Neutrophil (primary cell): Measurements from ENCODE around the gene AGAP1.

ENCODE experiments used
- H3K27ac ChIP-seq: fragments of 200-600 bp; sonication (generic); 2 replicates; pipeline ENCODE4 v1.5.1; 2016; ENCODE audit warnings: mild to moderate bottlenecking, moderate library complexity
- H3K27me3 ChIP-seq: fragments of 200-600 bp; sonication (generic); 2 replicates; pipeline ENCODE4 v1.6.0; 2016; ENCODE audit warnings: mild to moderate bottlenecking
- H3K36me3 ChIP-seq: fragments of 200-600 bp; sonication (generic); 2 replicates; pipeline ENCODE4 v1.5.1; 2017
- H3K4me1 ChIP-seq, 2 experiments: fragments of 200-600 bp in 1 of 2; sonication (generic) in 1 of 2; 1 replicate in 1 of 2; 2 replicates in 1 of 2; pipeline versions ENCODE4 v1.5.1 to v1.6.1; 2013 to 2016; ENCODE audit warnings: low read depth in 1 of 2, low read length in 1 of 2, mild to moderate bottlenecking in 1 of 2, moderate library complexity in 1 of 2; ENCODE audit not compliant: control insufficient read depth in 1 of 2, insufficient read depth in 1 of 2
- H3K4me3 ChIP-seq, 2 experiments: fragments of 200-600 bp in 1 of 2; sonication (generic) in 1 of 2; 1 replicate in 1 of 2; 2 replicates in 1 of 2; pipeline ENCODE4 v1.5.1; 2013 to 2016; ENCODE audit warnings: low read depth in 1 of 2, low read length in 1 of 2, mild to moderate bottlenecking in 1 of 2, moderate library complexity in 1 of 2
- H3K9me3 ChIP-seq: fragments of 200-600 bp; sonication (generic); 2 replicates; pipeline ENCODE4 v1.5.1; 2016
- CTCF ChIP-seq: fragments of 200-600 bp; sonication (generic); IDR thresholded peaks from 2 replicates; pipeline ENCODE4 v1.5.1; 2016; ENCODE audit warnings: antibody characterized with exemption

The AGAP1 gene

GRCh38 chr2:236065314-236066160 lies 571.7 kb downstream of the AGAP1 start:
- Histone ChIP-seq H3K4me3 (no peak overlapping the region), H3K27me3 (no peaks in the 10 kb centered on the region), H3K4me1 (no peaks in the 10 kb centered on the region), H3K27ac (no peak overlapping the region), H3K9me3 (no peaks in the 10 kb centered on the region), H3K36me3 (no peaks in the 10 kb centered on the region)
- no peak for TF ChIP-seq CTCF

GRCh38 chr2:236070236-236070635 lies 576.4 kb downstream of the AGAP1 start:
- H3K4me1 ChIP-seq, result no peaks in the 10 kb centered on the region
- H3K4me3 ChIP-seq, result no peak overlapping the region
- H3K27me3 ChIP-seq, result no peaks in the 10 kb centered on the region
- no peak for TF ChIP-seq CTCF
- no peaks in the 10 kb centered on the region for H3K36me3 ChIP-seq
- H3K27ac ChIP-seq, result no peak overlapping the region
- H3K9me3 ChIP-seq, result no peaks in the 10 kb centered on the region

GRCh38 chr2:236073246-236073645 lies 579.4 kb downstream of the AGAP1 start:
- no peaks in the 10 kb centered on the region for H3K36me3 ChIP-seq
- TF ChIP-seq CTCF, result no peak
- H3K27me3 ChIP-seq, result no peaks in the 10 kb centered on the region
- H3K4me3 ChIP-seq, result no peak overlapping the region
- no peaks in the 10 kb centered on the region for H3K4me1 ChIP-seq
- H3K9me3 ChIP-seq, result no peaks in the 10 kb centered on the region
- H3K27ac ChIP-seq, result no peak overlapping the region

GRCh38 chr2:236073867-236074655 lies 580.2 kb downstream of the AGAP1 start:
- H3K9me3 ChIP-seq, result no peaks in the 10 kb centered on the region
- H3K4me1 ChIP-seq, result no peaks in the 10 kb centered on the region
- H3K4me3 ChIP-seq, result no peak overlapping the region
- no peak overlapping the region for H3K27ac ChIP-seq
- no peak for TF ChIP-seq CTCF
- no peaks in the 10 kb centered on the region for H3K36me3 ChIP-seq
- no peaks in the 10 kb centered on the region for H3K27me3 ChIP-seq

GRCh38 chr2:236075802-236076201 lies 582.0 kb downstream of the AGAP1 start:
- H3K4me1 ChIP-seq, result no peaks in the 10 kb centered on the region
- H3K9me3 ChIP-seq, result no peaks in the 10 kb centered on the region
- no peak overlapping the region for H3K4me3 ChIP-seq
- H3K36me3 ChIP-seq, result no peaks in the 10 kb centered on the region
- no peak overlapping the region for H3K27ac ChIP-seq
- no peak for TF ChIP-seq CTCF
- H3K27me3 ChIP-seq, result no peaks in the 10 kb centered on the region
